HG03064 (cell line): ENCODE results near the gene RFX3.
"Not testable (repeated sequence)": the region's sequence is repeated elsewhere in the genome, so short reads cannot be mapped to it uniquely, and the experiment has no call there.

Experiments used
- ATAC-seq: cut with Tn5 transposase; IDR thresholded peaks from one replicate; pipeline ENCODE4 v1.9.1; 2021; ENCODE audit warnings: low read depth; ENCODE audit not compliant: unreplicated experiment

Gene RFX3

GRCh38 chr9:3361689-3362392 lies 164.0 kb downstream of the RFX3 start:
- no peak for ATAC-seq

GRCh38 chr9:3361116-3361515 lies 164.7 kb downstream of the RFX3 start:
- ATAC-seq, result no peak

- ATAC-seq, result no peak
Measured at GRCh38 chr9:3360245-3360644, 165.6 kb downstream of the RFX3 start.

- no peak for ATAC-seq
Measured at GRCh38 chr9:3359778-3360177, 166.0 kb downstream of the RFX3 start.

- no peak for ATAC-seq
Measured at GRCh38 chr9:3359048-3359692, 166.6 kb downstream of the RFX3 start.

- no peak for ATAC-seq
Measured at GRCh38 chr9:3348169-3348568, 177.6 kb downstream of the RFX3 start.

GRCh38 chr9:3346549-3346948 lies 179.3 kb downstream of the RFX3 start:
- ATAC-seq, result no peak

GRCh38 chr9:3343671-3344070 lies 182.1 kb downstream of the RFX3 start:
- ATAC-seq, result no peak

GRCh38 chr9:3342159-3342777 lies 183.5 kb downstream of the RFX3 start:
- ATAC-seq, result no peak

GRCh38 chr9:3337515-3338225 lies 188.1 kb downstream of the RFX3 start:
- ATAC-seq, result no peak

GRCh38 chr9:3336951-3337350 lies 188.8 kb downstream of the RFX3 start:
- ATAC-seq, result no peak

GRCh38 chr9:3332802-3333201 lies 193.0 kb downstream of the RFX3 start:
- no peak for ATAC-seq

GRCh38 chr9:3331801-3332200 lies 194.0 kb downstream of the RFX3 start:
- no peak for ATAC-seq

GRCh38 chr9:3330792-3331420 lies 194.9 kb downstream of the RFX3 start:
- no peak for ATAC-seq

GRCh38 chr9:3329361-3329760 lies 196.4 kb downstream of the RFX3 start:
- no peak for ATAC-seq

- ATAC-seq, result no peak
Measured at GRCh38 chr9:3323714-3324113, 202.1 kb downstream of the RFX3 start.

GRCh38 chr9:3321186-3321585 lies 204.6 kb downstream of the RFX3 start:
- ATAC-seq, result no peak

GRCh38 chr9:3312595-3312994 lies 213.2 kb downstream of the RFX3 start:
- ATAC-seq, result not testable (repeated sequence)

- ATAC-seq, result no peak
Measured at GRCh38 chr9:3308609-3309008, 217.2 kb downstream of the RFX3 start.

- not testable (repeated sequence) for ATAC-seq
Measured at GRCh38 chr9:3304388-3304787, 221.4 kb downstream of the RFX3 start.

GRCh38 chr9:3299872-3300271 lies 225.9 kb downstream of the RFX3 start:
- ATAC-seq, result peak; percentile 99
